HG03460 (cell line): Measurements from ENCODE around the gene TFRC.
"Not testable (repeated sequence)": the region's sequence is repeated elsewhere in the genome, so short reads cannot be mapped to it uniquely, and the experiment has no call there.

Experiments
- ATAC-seq: cut with Tn5 transposase; IDR thresholded peaks from one replicate; pipeline ENCODE4 v1.9.1; 2021; ENCODE audit not compliant: unreplicated experiment

Gene TFRC

GRCh38 chr3:196007744-196008335 lies 74.0 kb downstream of the TFRC start:
- ATAC-seq = no peak

- not testable (repeated sequence) for ATAC-seq
Measured at GRCh38 chr3:196005338-196005737, 76.6 kb downstream of the TFRC start.

- ATAC-seq = not testable (repeated sequence)
Measured at GRCh38 chr3:196004359-196005052, 77.4 kb downstream of the TFRC start.

- ATAC-seq = no peak
Measured at GRCh38 chr3:196003611-196004010, 78.3 kb downstream of the TFRC start.

- ATAC-seq = not testable (repeated sequence)
Measured at GRCh38 chr3:196002721-196003120, 79.2 kb downstream of the TFRC start.

GRCh38 chr3:196001240-196001639 lies 80.7 kb downstream of the TFRC start:
- ATAC-seq = not testable (repeated sequence)

- not testable (repeated sequence) for ATAC-seq
Measured at GRCh38 chr3:196000360-196000950, 81.4 kb downstream of the TFRC start.

GRCh38 chr3:195999896-196000295 lies 82.0 kb downstream of the TFRC start:
- ATAC-seq = no peak
